GM21576 (cell line): ENCODE data around the gene INO80C.
"Not testable (repeated sequence)": the region's sequence is repeated elsewhere in the genome, so short reads cannot be mapped to it uniquely, and the experiment has no call there.

Experiments used
- ATAC-seq: cut with Tn5 transposase; IDR thresholded peaks from one replicate; pipeline ENCODE4 v1.9.1; 2021; ENCODE audit warnings: mild to moderate bottlenecking, moderate library complexity; ENCODE audit not compliant: unreplicated experiment

Gene INO80C

DNA sequence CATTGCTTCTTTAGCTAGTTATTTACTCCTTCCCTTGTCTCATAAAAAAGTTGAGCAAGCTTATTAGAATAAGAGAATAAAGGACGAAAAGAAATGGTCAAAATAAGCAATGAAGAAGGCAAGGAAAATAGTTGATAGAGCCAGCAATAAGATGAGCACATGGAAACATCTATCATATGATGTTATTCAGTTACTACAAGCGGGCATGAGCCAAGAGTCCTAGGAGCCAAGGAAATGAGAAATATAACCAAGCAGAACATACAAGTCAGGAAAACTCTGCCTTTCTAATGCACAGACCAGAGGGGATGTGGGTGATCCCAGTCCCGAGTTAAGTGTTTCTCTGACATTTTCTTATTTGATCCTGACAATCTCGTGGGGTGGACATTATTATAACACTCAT is 33.9 kb downstream of the INO80C start:
- no peak for ATAC-seq

DNA sequence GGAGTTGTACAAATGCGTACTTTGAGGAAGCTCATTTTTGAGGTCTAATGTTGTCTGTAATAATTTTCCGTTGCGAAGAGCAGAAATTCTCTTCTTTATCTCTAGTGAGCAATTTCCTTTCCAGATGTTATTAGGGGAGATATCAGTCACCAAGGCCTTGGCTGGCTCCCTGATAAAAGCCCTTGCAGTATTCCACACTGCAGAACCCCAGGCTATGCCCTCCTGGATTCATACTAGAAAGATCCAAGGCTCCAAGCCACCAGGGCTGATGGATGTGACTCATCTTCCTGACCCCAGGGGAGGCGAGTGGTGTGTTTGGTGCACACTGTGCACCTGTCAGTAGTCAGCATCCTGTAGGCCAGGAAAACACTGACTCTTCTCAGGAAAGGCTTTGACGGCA is 34.7 kb downstream of the INO80C start:
- no peak for ATAC-seq

DNA sequence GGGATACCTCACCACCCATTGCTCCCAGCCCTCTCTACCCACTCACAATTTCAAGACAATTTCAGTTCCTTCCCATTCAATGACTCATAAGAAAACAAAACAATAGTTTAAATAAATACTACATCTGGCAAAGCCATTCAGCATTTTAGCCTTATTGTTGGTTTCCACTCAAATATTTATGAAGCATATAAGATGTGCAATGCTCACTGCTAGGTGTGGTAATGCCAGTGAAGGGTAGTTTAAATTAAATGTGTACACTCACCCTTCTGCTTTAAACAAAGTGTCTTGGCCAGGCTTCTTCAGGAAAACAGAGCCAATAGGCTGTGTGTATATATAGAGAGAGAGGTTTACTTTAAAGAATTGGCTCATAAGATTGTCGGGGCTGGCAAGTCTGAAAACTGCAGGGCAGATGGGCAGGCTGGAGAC is 37.0 kb downstream of the INO80C start:
- ATAC-seq: no peak

DNA sequence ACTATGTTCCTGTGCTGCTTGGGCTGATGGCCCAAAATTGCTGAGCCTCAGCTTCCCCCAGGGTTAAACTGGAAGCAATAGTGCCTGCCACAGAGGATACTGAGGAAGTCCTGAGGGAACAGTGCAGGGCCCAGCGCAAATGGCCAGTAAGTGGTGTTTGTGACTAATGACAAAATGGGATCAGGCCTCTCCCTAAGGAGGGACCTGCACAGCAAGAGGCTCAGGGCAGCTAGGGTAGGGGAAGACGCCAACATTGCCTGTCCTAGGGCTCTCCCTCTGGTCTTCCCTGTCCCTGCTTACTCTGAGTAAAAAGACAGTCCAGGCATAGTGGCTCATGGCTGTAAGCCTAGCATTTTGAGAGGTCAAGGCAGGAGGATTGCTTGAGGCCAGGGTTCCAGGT is 37.8 kb downstream of the INO80C start:
- ATAC-seq: no peak

DNA sequence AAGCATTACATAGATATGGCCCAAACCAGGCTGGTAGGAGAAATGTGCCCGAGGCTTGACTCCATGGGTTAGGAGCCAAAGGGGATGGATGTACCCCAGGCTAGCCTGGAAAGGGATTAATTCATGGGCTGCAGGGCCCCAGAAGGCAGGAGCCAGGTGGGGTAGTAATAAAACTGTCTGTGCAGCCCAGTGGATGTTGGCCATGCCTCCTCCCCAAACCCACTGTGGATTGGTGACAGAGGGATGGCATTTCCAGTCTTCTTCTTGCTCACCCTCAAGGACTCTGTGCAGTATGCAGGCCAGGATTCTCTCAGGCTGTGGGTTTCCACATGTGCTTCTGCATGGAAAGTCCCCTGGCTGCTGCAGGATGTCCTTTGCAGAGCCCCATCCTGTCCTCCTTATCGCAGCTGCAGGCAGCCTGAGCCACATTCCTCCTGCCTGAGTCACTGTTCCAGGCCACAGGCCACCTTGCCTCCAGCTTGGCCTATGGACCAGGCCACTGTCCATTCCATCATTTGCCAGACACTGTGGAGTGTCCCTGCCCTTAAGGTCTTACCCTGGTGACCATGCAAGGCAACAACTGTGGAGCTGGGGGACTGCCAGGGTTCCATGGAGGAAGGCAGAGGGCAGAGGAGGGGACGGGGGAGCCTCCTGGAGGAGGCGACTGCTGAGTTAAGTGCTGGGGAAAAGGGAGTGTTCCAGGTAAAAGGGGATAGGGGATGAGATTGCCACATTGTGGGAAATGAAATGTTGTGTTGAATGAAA is 38.9 kb downstream of the INO80C start:
- no peak for ATAC-seq

DNA sequence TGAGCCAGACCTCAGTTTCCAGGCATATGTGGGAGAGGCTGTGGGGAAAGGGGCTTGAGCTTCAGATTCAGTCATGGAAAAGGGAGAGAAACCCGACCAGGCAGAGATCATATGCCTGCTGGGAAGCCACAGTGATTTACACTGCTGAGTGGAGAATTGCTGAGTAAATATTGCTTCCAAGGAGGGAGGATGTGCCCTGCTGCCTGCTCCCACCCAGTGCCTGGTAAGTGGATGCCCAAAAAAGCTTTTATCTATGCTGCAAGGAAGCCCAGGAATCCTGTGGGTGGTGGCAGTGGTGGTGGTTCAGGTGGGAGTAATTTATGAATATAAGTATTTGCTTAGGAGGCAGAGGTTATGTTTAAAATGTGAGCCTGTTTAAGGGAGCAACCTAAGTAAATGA is 39.5 kb downstream of the INO80C start:
- ATAC-seq: no peak

DNA sequence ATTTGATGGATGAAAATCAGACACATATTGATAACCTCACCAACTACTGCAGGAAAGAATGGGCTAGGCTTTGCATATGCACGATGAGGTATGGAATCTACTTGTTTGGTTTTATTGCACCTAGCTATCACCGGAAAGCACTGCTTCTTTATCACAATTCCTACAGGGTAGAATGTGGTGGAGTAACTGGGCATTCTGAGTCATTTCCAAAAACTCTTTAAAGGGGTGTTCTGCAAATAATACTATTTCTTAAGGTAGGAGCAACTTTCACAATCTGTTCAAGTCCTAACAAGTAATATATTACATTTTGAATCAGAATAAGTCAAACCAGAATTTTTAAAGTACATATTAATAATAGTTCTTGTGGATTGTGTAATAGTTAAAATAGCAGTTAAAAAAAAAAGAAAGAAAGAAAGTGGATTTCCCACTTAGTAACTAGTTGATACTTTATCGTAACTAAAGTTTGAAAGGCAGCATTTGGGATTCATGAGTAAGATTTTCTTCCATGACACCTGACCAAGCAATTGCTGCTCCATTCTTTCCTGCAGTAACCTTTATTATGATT is 40.5 kb downstream of the INO80C start:
- ATAC-seq: no peak

DNA sequence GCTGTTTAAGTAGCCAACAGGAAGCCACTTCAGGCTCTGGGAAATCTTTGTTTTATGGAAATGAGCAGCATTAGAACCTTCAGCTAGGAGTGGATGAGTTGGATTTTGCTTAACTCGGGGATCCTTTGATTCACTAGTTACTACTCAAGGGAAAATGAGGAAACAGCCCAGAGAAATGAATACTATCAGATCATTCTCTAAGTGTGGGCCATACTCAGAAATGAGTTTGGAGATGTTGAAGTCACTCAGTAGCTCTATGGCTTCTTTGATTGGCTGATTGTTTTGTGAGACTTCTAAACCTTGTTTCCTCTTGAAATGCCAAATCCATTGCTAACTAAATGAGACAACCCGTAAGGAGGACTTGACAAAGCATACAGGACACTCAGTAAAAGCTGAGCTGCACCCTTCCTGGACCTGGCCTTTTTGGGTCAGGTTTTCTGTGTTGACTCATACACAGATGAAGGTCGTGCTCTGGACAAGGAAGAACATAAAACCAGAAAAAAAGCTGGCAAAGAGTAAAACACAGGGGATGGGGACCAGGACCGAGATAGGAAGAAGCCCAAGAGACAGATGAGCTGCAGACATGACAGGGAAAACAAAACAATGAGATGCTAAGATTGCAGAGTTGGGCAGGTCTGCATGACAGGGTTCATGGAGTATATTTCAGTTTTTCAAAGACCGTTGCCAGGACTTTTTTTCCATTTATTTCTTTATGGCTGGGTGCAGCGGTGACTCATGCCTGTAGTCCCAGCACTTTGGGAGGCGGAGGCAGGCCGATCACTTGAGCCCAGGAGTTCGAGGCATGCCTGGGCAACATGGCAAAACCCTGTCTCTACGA is 41.6 kb downstream of the INO80C start:
- no peak for ATAC-seq

DNA sequence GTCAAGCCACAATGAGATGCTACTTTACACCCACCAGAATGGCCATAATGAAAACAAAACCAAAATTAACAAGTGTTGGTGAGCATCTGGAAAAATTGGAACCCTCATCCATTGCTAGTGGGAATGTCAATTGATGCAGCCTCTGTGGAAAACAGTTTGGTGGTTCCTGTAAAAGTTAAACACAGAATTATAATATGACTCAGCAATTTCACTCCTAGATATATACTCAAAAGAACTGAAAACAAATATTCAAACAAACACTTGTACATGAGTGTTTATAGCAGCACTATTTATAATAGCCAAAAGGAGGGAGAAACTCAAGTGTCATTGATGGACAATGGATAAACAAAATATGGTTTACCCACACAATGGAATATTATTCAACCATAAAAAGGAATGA is 43.0 kb downstream of the INO80C start:
- ATAC-seq: no peak

DNA sequence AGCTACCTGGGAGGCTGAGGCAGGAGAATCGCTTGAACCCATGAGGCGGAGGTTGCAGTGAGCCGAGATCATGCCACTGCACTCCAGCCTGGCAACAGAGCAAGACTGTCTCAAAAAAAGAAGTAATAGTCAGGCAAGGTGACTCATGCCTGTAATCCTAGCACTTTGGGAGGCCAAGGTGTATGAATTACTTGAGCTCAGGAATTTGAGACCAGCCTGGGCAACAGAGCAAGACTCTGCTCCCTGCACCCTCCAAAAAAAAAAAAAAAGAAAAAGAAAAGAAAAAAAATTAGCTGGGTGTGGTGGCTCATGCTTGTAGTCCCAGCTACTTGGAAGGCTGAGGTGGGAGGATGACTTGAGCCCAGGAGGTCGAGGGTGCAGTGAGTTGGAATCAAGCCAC is 44.7 kb downstream of the INO80C start:
- ATAC-seq: not testable (repeated sequence)

DNA sequence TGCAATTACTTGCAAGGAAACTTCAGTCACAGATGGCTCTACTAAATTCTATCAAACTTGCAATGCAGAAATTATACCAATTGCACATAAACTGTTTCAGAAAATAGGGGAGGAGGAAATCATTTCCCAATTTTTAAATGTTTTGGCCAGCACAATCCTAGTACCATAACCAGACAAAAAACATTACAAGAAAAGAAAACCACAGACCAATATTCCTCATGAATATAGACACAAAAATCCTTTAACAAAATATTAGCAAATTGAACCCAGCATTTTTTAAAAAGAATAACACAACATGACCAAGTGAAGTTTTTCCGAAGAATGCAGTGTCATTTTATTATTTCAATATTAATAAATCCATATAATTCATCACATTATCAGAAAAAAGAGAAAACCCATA is 45.8 kb downstream of the INO80C start:
- ATAC-seq: no peak

DNA sequence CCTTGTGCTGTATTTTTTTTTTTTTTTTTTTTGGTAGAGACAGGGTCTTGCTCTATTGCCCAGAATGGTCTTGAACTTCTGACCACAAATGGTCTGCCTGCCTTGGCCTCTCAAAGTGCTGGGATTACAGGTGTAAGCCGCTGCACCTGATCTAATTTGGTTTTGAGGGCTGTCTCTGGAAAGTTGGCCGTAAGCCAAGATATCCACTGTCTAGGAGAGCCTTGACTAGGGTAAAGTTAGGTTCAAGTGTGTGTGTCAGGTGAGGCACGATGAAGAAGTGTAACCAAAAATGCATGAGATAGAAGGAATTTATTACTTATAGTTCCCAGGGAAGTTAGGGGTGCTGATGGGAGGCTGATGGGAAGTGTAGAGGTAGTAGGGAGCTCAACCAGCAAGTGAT is 46.7 kb downstream of the INO80C start:
- ATAC-seq: no peak

DNA sequence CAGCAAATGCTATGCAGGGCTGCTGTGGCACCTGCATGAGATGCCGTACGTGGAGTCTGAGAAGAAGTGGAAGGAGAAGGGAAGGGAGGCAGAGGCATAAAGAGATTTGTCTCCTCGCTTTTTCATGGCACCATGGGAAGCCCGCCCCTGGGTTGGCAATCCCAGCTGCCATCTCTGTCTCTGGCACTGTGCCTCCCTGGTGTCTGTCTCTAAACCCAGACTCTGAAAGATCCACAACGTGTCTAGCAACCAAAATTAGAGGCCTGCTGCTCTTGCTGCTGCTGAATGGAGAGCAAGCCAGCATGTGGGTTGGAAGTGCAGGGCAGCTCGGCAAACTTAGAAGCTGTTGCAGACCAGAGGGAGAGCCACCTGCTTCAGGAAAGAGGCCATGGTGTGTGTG is 53.1 kb downstream of the INO80C start:
- no peak for ATAC-seq

DNA sequence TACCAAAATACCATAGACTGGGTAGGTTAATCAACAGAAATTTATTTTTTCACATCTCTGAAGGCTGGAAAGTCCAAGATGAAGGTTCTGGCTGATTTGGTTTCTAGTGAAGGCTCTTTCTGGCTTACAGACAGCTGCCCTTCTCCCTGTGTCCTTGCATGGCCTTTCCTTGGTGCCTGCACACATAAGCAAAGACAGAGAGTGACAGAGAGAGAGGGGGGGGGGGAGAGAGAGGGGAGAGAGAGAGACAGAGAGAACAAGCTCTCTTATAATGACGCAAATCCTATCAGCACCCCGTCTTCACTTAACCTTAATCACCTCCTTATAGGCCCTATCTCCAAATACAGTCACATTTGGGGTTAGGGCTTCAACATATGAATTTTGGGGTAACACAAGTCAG is 53.9 kb downstream of the INO80C start:
- no peak for ATAC-seq

DNA sequence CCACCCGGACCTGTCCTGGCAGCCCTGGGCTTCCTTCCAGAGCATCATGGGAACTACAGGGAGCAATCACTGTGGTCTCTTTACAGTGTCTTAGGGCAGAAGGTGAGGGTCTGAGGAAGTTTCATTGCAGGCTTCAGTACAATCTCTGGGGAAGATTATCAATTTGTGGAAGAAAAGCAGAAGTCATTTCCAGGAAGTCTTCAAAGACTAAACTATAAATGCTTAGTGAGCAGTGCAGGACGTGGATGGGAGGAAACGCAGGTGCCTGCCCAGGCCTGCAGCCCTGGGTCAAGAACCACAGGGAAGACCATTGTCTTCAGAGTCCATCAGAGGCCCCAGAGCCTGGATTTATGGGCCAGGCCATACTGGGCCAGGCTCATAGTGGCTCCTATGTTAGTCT is 54.3 kb downstream of the INO80C start:
- ATAC-seq: no peak

DNA sequence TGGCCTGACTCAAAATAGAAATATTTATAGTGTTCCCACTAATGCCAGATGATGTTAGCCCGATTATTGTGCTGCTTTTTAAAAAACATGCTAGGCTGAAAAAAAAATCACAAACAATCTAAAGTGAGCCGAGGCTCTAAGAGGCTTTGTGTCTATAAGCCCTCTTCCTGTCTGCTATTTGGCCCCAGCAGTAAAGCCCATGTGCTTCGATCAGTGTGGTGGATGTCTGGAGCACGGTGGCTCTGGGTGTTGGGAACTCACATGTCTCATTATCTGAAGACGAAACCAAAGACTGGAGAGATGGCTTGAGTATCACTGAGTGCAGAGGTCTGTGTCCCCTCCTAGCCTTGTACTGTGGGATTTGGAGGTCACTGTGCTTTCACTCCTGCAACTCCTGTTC is 55.1 kb downstream of the INO80C start:
- no peak for ATAC-seq

DNA sequence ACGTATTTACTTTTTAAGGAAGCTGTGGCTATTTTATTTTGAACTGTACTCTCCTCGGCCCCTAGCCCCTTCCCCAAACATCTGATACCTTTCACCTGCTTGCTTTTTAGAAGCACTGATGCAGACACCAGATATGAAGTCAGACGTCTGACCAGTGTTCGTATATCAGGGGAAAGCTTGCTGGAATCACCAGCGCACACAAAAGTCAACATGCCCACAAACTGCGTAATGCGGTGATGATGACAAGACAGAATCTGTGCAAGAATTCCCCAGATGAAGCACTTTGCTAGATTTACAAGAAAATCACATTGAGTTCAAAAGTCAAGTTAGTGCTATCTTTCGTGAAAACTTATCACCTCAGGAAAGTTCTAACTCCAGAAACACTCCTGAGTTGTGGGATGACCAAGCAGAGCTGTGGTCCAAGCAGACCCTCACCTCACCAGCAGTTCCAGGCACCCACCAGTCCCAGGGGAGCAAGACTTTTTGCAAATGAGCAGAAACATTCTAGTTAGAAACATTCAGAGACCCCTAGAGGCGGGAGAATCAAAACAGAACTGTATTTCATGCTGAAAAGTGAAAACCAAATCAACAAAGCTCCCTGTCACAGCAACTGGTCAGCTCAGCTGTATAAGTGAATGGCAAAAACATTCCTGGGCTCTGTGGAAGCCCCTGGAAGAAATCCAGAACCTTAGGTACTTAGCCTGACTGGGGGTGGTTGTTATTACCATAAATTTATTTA is 55.7 kb downstream of the INO80C start:
- no peak for ATAC-seq

DNA sequence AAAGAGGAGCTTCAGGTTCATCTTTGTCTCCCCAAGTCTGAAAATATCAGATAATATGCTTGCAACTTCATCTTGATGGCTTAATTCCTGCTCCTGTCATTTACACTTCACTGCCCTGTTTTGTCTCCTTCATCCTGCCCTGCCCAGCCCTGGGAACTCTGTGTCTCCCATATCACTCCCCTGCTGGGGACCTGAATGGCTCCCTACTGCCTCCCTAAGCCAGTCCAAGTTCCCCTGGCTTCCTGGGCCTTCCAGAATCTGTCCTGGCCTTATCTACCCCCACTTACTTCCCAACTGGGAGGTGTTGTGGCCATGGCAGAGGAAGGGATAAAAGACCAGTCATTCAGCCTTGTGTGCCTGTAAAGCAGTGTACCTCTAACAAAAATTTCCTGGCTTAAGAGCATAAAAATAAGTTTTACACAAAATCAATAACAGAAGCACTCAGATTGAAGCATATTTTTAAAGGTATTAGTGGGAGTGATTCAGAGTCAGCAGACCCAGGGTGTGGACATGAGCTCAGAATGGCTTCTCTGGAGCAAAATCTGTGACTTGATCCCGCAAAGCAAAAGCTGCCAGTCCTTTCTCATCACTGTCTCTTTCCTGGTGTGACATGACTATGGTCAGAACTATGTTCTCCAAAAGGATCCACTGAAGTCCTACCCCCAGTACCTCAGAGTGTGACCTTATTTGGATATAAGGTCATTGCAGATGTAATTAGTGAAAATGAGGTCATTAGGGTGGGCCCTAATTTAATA is 59.1 kb downstream of the INO80C start:
- no peak for ATAC-seq

DNA sequence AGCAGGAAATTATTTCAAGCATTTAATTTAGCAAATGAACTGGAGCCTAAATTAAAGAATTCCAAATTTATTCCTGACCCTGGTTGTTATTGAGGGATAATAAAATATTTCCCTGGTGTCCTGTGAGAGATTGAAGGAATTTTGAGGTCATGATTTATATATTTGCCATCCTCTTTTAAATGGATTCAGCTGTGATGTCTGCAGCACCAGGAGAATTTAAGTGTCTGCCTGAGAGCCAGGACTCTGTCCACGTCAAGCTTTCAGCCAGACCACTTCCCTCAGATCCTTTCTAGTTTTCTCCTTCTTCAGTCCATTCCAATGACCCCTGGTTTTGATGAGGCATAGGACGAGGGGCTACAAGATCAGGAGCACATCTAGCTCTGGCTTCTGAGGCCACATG is 59.9 kb downstream of the INO80C start:
- ATAC-seq: no peak

DNA sequence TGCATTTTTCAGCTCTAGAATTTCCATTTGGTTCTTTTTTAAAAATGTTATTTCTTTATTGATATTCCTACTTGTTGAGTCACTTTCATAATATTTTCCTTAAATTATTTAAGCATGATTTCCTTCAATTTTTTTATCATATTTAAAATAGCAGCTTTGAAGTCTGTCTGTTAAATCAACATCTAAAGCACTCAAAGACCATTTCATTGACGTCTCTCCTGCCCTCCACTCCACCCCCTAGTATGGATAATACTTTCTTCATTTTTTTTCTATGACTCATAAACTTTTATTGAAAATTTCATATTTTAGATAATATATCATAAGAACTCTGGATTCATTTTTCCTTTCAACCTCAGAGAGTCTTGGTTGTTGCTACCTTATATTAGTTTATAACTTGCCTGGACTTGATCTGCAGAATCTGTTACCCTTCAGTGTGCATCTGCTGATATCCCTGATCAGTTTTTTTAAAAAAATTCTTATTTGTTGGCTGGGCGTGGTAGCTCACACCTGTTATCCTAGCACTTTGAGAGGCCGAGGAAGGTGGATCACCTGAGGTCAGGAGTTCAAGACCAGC is 61.6 kb downstream of the INO80C start:
- ATAC-seq: no peak
